H1 (cell line): ENCODE data around the gene ABCC9. TPM values are rescaled to one million over a fixed set of nuclear protein-coding genes. Genes with fewer than 3 reads are reported as not detected.

ENCODE experiments used
- CTCF ChIA-PET: fragments of 300-600 bp; sonication (Branson Sonifier 250); formaldehyde crosslinking; loops from one replicate; lab custom pipeline; 2021; ENCODE audit not compliant: partially characterized antibody; lab: Charles Lee
- POLR2A ChIA-PET: fragments of 300-600 bp; sonication (Branson Sonifier 250); formaldehyde crosslinking; loops from one replicate; lab custom pipeline; 2021; ENCODE audit warnings: inconsistent platforms; ENCODE audit not compliant: partially characterized antibody; lab: Charles Lee
- DNase-seq, 2 experiments: peaks; one replicate each; pipeline versions ENCODE4 v3.0.0 to v3.0.0-alpha.2; 2010 to 2022; ENCODE audit warnings: low spot score in 2 of 2, low read depth in 1 of 2, mixed read lengths in 1 of 2
- FAIRE-seq: peaks from 2 replicates; lab custom pipeline; 2011; peaks lifted over from hg19 to GRCh38; lab: Jason Lieb, UNC
- H2AFZ ChIP-seq: 2 replicates; pipeline ENCODE4 v1.8.1; 2012; ENCODE audit warnings: low read length, inconsistent platforms
- H2AK5ac ChIP-seq: 2 replicates; pipeline ENCODE4 v1.6.1; 2013; ENCODE audit warnings: low read depth, low read length
- H2BK120ac ChIP-seq: replicated peaks from 2 replicates; pipeline ENCODE3; 2013; ENCODE audit warnings: low read depth, low read length, inconsistent platforms
- H2BK12ac ChIP-seq: 2 replicates; pipeline ENCODE4 v1.6.1; 2013; ENCODE audit warnings: low read depth, low read length
- H2BK15ac ChIP-seq: 2 replicates; pipeline ENCODE4 v1.6.1; 2013; ENCODE audit warnings: low read length
- H2BK20ac ChIP-seq: 2 replicates; pipeline ENCODE4 v1.6.1; 2013; ENCODE audit warnings: low read length
- H2BK5ac ChIP-seq: 2 replicates; pipeline ENCODE4 v1.6.1; 2013; ENCODE audit warnings: low read depth, low read length
- H3K14ac ChIP-seq: 2 replicates; pipeline ENCODE4 v1.6.1; 2013; ENCODE audit warnings: inconsistent platforms; ENCODE audit not compliant: insufficient read length
- H3K18ac ChIP-seq: 2 replicates; pipeline ENCODE4 v1.6.1; 2013; ENCODE audit warnings: low read length; ENCODE audit errors: extremely low read depth
- H3K23ac ChIP-seq: 2 replicates; pipeline ENCODE4 v1.6.1; 2013; ENCODE audit warnings: inconsistent platforms; ENCODE audit not compliant: insufficient read length
- H3K23me2 ChIP-seq: 2 replicates; pipeline ENCODE4 v1.6.1; 2013; ENCODE audit warnings: low read depth, low read length
- H3K27ac ChIP-seq: 2 replicates; pipeline ENCODE4 v1.6.1; 2011; ENCODE audit warnings: low read depth, low read length, inconsistent platforms
- H3K27me3 ChIP-seq, 4 experiments: replicated peaks in 1 of 4; 1 replicate in 1 of 4; 2 replicates in 3 of 4; pipeline versions ENCODE4 v1.6.1 to v1.8.1; 2011 to 2013; ENCODE audit warnings: low read length in 3 of 4, mild to moderate bottlenecking in 3 of 4, inconsistent platforms in 2 of 4, mixed read lengths in 2 of 4, moderate library complexity in 1 of 4; ENCODE audit not compliant: control insufficient read depth in 3 of 4, insufficient read depth in 3 of 4; ENCODE audit errors: extremely low read depth in 1 of 4
- H3K36me3 ChIP-seq, 4 experiments: 2 replicates each; pipeline versions ENCODE4 v1.6.1 to v1.8.1; 2011 to 2013; ENCODE audit warnings: mild to moderate bottlenecking in 4 of 4, low read length in 3 of 4, moderate library complexity in 2 of 4, control low read depth in 1 of 4, inconsistent platforms in 1 of 4; ENCODE audit not compliant: insufficient read depth in 4 of 4, control insufficient read depth in 2 of 4
- H3K4ac ChIP-seq: replicated peaks from 2 replicates; pipeline ENCODE3; 2013; ENCODE audit warnings: low read length, low read depth, mixed read lengths, inconsistent platforms; ENCODE audit not compliant: insufficient read length
- H3K4me1 ChIP-seq, 4 experiments: replicated peaks in 1 of 4; 1 replicate in 1 of 4; 2 replicates in 3 of 4; pipeline versions ENCODE4 v1.6.1 to v1.8.1; 2011 to 2013; ENCODE audit warnings: low read length in 3 of 4, inconsistent platforms in 2 of 4, mixed read lengths in 1 of 4; ENCODE audit not compliant: insufficient read depth in 4 of 4, control insufficient read depth in 3 of 4
- H3K4me2 ChIP-seq, 2 experiments: 2 replicates each; pipeline versions ENCODE4 v1.6.1 to v1.8.1; 2011 to 2013; ENCODE audit warnings: low read depth in 2 of 2, low read length in 2 of 2, control low read depth in 1 of 2, inconsistent platforms in 1 of 2, mild to moderate bottlenecking in 1 of 2; ENCODE audit not compliant: insufficient read depth in 1 of 2
- H3K4me3 ChIP-seq, 4 experiments: fragments of 200-600, 300-600 bp in 1 of 4; sonication (generic), shearing (Covaris generic), sonication (Bioruptor Twin) in 1 of 4; 2 replicates each; pipeline versions ENCODE4 v1.5.1 to v1.8.1; 2011 to 2016; ENCODE audit warnings: low read length in 4 of 4, low read depth in 3 of 4, control low read depth in 2 of 4, inconsistent platforms in 2 of 4, mild to moderate bottlenecking in 2 of 4, mixed read lengths in 1 of 4, moderate library complexity in 1 of 4; ENCODE audit not compliant: insufficient read depth in 2 of 4; ENCODE audit errors: extremely low read depth in 1 of 4
- H3K56ac ChIP-seq: replicated peaks from 2 replicates; pipeline ENCODE3; 2013; ENCODE audit warnings: low read depth, mild to moderate bottlenecking, mixed read lengths, low read length, inconsistent platforms; ENCODE audit not compliant: insufficient read length
- H3K79me1 ChIP-seq: 2 replicates; pipeline ENCODE4 v1.6.1; 2013; ENCODE audit warnings: low read depth, low read length, control low read depth
- H3K79me2 ChIP-seq, 2 experiments: 2 replicates each; pipeline versions ENCODE4 v1.6.1 to v1.8.1; 2012 to 2013; ENCODE audit warnings: low read length in 2 of 2, mild to moderate bottlenecking in 2 of 2, inconsistent platforms in 1 of 2; ENCODE audit not compliant: insufficient read depth in 2 of 2, control insufficient read depth in 1 of 2
- H3K9ac ChIP-seq, 4 experiments: replicated peaks in 1 of 4; 1 replicate in 1 of 4; 2 replicates in 3 of 4; pipeline versions ENCODE4 v1.6.1 to v1.8.1; 2011 to 2013; ENCODE audit warnings: low read depth in 3 of 4, low read length in 3 of 4, control low read depth in 2 of 4, mild to moderate bottlenecking in 2 of 4, moderate library complexity in 2 of 4, inconsistent platforms in 1 of 4; ENCODE audit errors: extremely low read depth in 1 of 4
- H3K9me3 ChIP-seq, 2 experiments: 2 replicates each; pipeline versions ENCODE4 v1.6.1 to v1.8.1; 2012 to 2013; ENCODE audit warnings: mild to moderate bottlenecking in 2 of 2, moderate library complexity in 2 of 2, control low read depth in 1 of 2, inconsistent platforms in 1 of 2, low read depth in 1 of 2, low read length in 1 of 2, mixed read lengths in 1 of 2; ENCODE audit not compliant: insufficient read depth in 2 of 2
- H4K20me1 ChIP-seq, 2 experiments: replicated peaks in 1 of 2; 2 replicates each; pipeline versions ENCODE3 to v1.8.1; 2011 to 2013; ENCODE audit warnings: inconsistent platforms in 2 of 2, low read length in 2 of 2, mild to moderate bottlenecking in 1 of 2; ENCODE audit not compliant: insufficient read depth in 2 of 2, control insufficient read depth in 1 of 2
- H4K5ac ChIP-seq: 2 replicates; pipeline ENCODE4 v1.6.1; 2013; ENCODE audit warnings: low read length, low read depth, mixed read lengths, inconsistent platforms; ENCODE audit not compliant: insufficient read length
- H4K8ac ChIP-seq: 2 replicates; pipeline ENCODE4 v1.8.0; 2013; ENCODE audit warnings: mild to moderate bottlenecking, moderate library complexity, low read length, inconsistent platforms; ENCODE audit not compliant: insufficient read depth; ENCODE audit errors: extremely low read depth
- H4K91ac ChIP-seq: replicated peaks from 2 replicates; pipeline ENCODE3; 2013; ENCODE audit warnings: low read length, mixed read lengths, inconsistent platforms; ENCODE audit not compliant: insufficient read length
- GABPA ChIP-seq: IDR thresholded peaks from 2 replicates; pipeline ENCODE4 v1.6.1; 2011; ENCODE audit warnings: mild to moderate bottlenecking, low read length, moderate library complexity, borderline replicate concordance; ENCODE audit not compliant: insufficient read depth
- MAFK ChIP-seq: IDR thresholded peaks from 2 replicates; pipeline ENCODE4 v1.6.1; 2012; ENCODE audit warnings: low read depth, mild to moderate bottlenecking, improper control_type of control experiment, low read length
- SAP30 ChIP-seq: fragments of 300-600 bp; sonication (generic); IDR thresholded peaks from 2 replicates; pipeline ENCODE4 v1.7.1; 2012; ENCODE audit warnings: low read length, moderate library complexity, mild to moderate bottlenecking, inconsistent platforms; ENCODE audit not compliant: insufficient read depth, insufficient replicate concordance
- TAF1 ChIP-seq: IDR thresholded peaks from 2 replicates; pipeline ENCODE4 v1.6.1; 2011; ENCODE audit warnings: mild to moderate bottlenecking, low read depth, low read length
- WGBS, 2 experiments: shearing (Covaris generic) in 1 of 2; methylation state at CpG; one replicate each; pipeline versions ENCODE4 v1.1.6 to v1.1.7; 2013 to 2015; ENCODE audit warnings: low lambda C conversion rate in 2 of 2, mixed read lengths in 2 of 2, inconsistent platforms in 1 of 2, low coverage in 1 of 2, missing lambda C conversion rate in 1 of 2; ENCODE audit not compliant: insufficient replicate concordance in 2 of 2, insufficient coverage in 1 of 2, insufficient read length in 1 of 2; ENCODE audit errors: extremely low coverage in 1 of 2, missing lambda C conversion rate in 1 of 2; 5-methylcytosine and 5-hydroxymethylcytosine counted together
- polyA plus RNA-seq, 7 experiments: library from polyadenylated mRNA; depleted of rRNA in 3 of 7; stranded (reverse) in 5 of 7; unstranded in 2 of 7; fragments of >200 nt in 5 of 7; fragments of 200-250 nt in 2 of 7; gene quantifications; 1 replicate in 5 of 7; 2 replicates in 1 of 7; 4 replicates in 1 of 7; pipeline versions ENCODE4 v1.2.1 to v1.2.3, GENCODE V29; 2011 to 2013; ENCODE audit warnings: missing spikeins in 2 of 7, mixed read lengths in 2 of 7
- total RNA-seq: library from RNA; stranded (reverse); fragmentation: NEBNext Ultra II Directional; extraction: Animal tissue kit (Norgen Biotek cat#: 25700); gene quantifications from 2 replicates; pipeline ENCODE4 v1.2.1, GENCODE V29; 2021

The ABCC9 gene
- total and polyA plus RNA-seq, 2 of the 8 experiments (the other 6 are each of a cell fraction or from before 2014, with no cell fraction given), result under 0.01 TPM; not detected in 1

DNA sequence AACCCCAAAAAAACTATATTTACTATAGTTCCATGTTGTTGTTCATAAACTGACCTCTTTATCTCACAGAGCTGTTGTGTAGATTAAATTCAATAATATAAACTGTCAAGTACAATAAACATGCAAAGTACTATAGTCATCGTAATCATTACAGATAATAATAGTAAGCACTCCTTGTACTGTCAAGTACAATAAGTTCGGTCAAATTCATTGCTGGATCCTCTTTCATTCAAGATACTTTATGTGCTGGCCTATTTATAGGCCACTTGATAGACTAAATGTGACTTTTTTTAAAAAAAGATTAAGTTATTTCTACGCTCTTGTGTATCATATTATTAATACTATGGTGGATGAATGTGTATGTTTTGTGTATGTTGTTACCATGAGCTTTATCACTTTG, 127.5 kb downstream of the ABCC9 start:
- H4K5ac ChIP-seq, result no peak overlapping the region
- H3K79me1 ChIP-seq, result no peaks in the 10 kb centered on the region
- H3K4me3 ChIP-seq, result no peak overlapping the region
- no peaks in the 10 kb centered on the region for H3K27me3 ChIP-seq
- no peak overlapping the region for H4K8ac ChIP-seq
- H2BK15ac ChIP-seq, result no peak overlapping the region
- H3K9me3 ChIP-seq, result no peaks in the 10 kb centered on the region
- H3K23me2 ChIP-seq, result no peaks in the 10 kb centered on the region
- no peak overlapping the region for H3K23ac ChIP-seq
- no peak overlapping the region for H2BK5ac ChIP-seq
- peaks cover 0 to 1% of the 10 kb centered on the region in 2 experiments for H4K20me1 ChIP-seq
- H3K79me2 ChIP-seq, result no peaks in the 10 kb centered on the region
- H2BK20ac ChIP-seq, result no peak overlapping the region
- no peak overlapping the region for H2AFZ ChIP-seq
- no peak for DNase-seq
- no peak overlapping the region for H2AK5ac ChIP-seq
- no peak overlapping the region for H2BK120ac ChIP-seq
- TF ChIP-seq TAF1 (no peak), GABPA (no peak), MAFK (no peak), SAP30 (no peak)
- no peak for FAIRE-seq
- no peak overlapping the region for H3K4me2 ChIP-seq
- no peak overlapping the region for H3K56ac ChIP-seq
- POLR2A ChIA-PET, result no interaction called here
- 86% methylated on average over 3 of the region's 3 CpGs; no CpG with 5 or more reads in 1 of the 2 experiments for WGBS, 2 experiments
- H3K14ac ChIP-seq, result no peak overlapping the region
- H3K9ac ChIP-seq, result no peak overlapping the region
- no peak overlapping the region for H3K27ac ChIP-seq
- no peaks in the 10 kb centered on the region for H3K4me1 ChIP-seq
- no peak overlapping the region for H4K91ac ChIP-seq
- no peak overlapping the region for H3K18ac ChIP-seq
- CTCF ChIA-PET, result interaction anchor here (1.0 kb wide), 1 partner anchor 13 kb away, joined by 3 read pairs; no protein-coding TSS in a partner anchor
- H3K4ac ChIP-seq, result no peak overlapping the region
- no peak overlapping the region for H2BK12ac ChIP-seq
- H3K36me3 ChIP-seq, result no peaks in the 10 kb centered on the region
